ENCODE data around the gene BCL2L14. TPM values are rescaled to one million over a fixed set of nuclear protein-coding genes. Genes with fewer than 3 reads are reported as not detected.
"Not testable (repeated sequence)": the region's sequence is repeated elsewhere in the genome, so short reads cannot be mapped to it uniquely, and the experiment has no call there.

BCL2L14 gene
- polyA plus RNA-seq, 1 donor (not counting 4 experiments of a cell fraction or from before 2014, with no cell fraction given) = not detected

DNA sequence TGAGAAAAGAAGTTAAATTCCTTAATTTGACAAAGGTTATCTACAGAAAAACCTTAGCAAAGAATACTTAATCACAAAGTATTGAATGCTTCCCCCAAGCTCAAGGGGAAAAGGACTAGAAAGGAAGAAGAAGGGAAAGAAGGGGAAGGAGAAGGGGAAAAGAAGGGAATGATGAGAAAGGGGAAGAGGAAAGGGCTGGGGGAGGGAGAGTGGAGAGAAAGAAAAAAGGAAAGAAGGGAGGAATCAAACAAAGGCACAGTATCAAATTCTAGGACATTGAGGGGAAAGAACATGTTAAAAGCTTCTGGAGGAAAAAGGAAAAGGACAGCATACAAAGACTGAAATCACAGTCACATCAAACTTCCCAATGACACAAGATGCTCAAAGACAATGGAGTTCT is 70.3 kb downstream of the BCL2L14 start:
- Histone ChIP-seq H3K27me3 (ENCODE audit: control insufficient read depth, extremely low read depth, insufficient read depth, low read length) (no peaks in the 10 kb centered on the region), H3K4me1 (ENCODE audit: control insufficient read depth, extremely low read depth, insufficient read depth, low read length) (peaks cover 2% of the 10 kb centered on the region), H3K27ac (ENCODE audit: control insufficient read depth, insufficient read depth, low read length) (no peak overlapping the region), H3K36me3 (ENCODE audit: control insufficient read depth in 2 of 2, extremely low read depth in 1 of 2, insufficient read depth in 2 of 2, low read length in 2 of 2) (no peaks in the 10 kb centered on the region), H3K4me3 (ENCODE audit: control insufficient read depth in 2 of 3, extremely low read depth in 1 of 3, insufficient read depth in 2 of 3, low read depth in 1 of 3, low read length in 3 of 3) (no peak overlapping the region), H2AFZ (ENCODE audit: control insufficient read depth, low read length) (no peak overlapping the region), H3K79me2 (ENCODE audit: control insufficient read depth, insufficient read depth, low read length) (no peaks in the 10 kb centered on the region), H3K9ac (ENCODE audit: control insufficient read depth, extremely low read depth, insufficient read depth, low read length) (no peak overlapping the region), H3K9me3 (ENCODE audit: control insufficient read depth, low read depth, low read length) (no peaks in the 10 kb centered on the region), H4K20me1 (ENCODE audit: control insufficient read depth, extremely low read depth, insufficient read depth, low read length) (no peaks in the 10 kb centered on the region), H3K4me2 (ENCODE audit: control insufficient read depth, extremely low read depth, insufficient read depth, low read depth, low read length) (no peak overlapping the region), H3K9me1 (ENCODE audit: control insufficient read depth, extremely low read depth, insufficient read depth, low read length) (no peaks in the 10 kb centered on the region)
- DNase-seq (ENCODE audit: low read depth, low spot score) = no peak
- FAIRE-seq = no peak
- TF ChIP-seq, protein P1, sequence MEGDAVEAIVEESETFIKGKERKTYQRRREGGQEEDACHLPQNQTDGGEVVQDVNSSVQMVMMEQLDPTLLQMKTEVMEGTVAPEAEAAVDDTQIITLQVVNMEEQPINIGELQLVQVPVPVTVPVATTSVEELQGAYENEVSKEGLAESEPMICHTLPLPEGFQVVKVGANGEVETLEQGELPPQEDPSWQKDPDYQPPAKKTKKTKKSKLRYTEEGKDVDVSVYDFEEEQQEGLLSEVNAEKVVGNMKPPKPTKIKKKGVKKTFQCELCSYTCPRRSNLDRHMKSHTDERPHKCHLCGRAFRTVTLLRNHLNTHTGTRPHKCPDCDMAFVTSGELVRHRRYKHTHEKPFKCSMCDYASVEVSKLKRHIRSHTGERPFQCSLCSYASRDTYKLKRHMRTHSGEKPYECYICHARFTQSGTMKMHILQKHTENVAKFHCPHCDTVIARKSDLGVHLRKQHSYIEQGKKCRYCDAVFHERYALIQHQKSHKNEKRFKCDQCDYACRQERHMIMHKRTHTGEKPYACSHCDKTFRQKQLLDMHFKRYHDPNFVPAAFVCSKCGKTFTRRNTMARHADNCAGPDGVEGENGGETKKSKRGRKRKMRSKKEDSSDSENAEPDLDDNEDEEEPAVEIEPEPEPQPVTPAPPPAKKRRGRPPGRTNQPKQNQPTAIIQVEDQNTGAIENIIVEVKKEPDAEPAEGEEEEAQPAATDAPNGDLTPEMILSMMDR (optimal IDR thresholded peaks at IDR 0.05 in 1 of 3, IDR thresholded peaks at IDR 0.05 in 1 of 3, conservative IDR thresholded peaks at IDR 0.05 in 1 of 3; ENCODE audit: extremely low read depth in 1 of 3, insufficient read depth in 2 of 3, low read length in 3 of 3) = no peak
- TF ChIP-seq EZH2 (IDR thresholded peaks at IDR 0.05; ENCODE audit: low read length) = no peak
- dilution Hi-C loops (cut with MboI; ENCODE audit: extremely low pct_ligation_motif_present, low sequenced_read_pairs) = no loop called here

DNA sequence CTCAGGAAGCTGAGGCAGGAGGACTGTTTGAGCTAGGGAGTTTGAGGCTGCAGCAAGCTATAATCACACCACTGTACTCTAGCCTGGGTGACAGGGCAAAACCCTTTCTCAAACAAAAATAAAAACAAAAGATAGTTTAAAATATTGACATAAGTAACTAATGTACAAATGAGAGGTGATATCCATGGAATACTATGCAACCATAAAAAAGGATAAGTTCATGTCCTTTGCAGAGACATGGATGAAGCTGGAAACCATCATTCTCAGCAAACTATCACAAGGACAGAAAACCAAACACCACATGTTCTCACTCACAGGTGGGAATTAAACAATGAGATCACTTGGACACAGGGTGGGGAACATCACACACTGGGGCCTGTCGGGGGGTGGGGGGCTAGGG is 73.8 kb downstream of the BCL2L14 start:
- H3K4me3 ChIP-seq (ENCODE audit: control insufficient read depth in 2 of 3, extremely low read depth in 1 of 3, insufficient read depth in 2 of 3, low read depth in 1 of 3, low read length in 3 of 3); H3K4me1 ChIP-seq (ENCODE audit: control insufficient read depth, extremely low read depth, insufficient read depth, low read length); FAIRE-seq; H3K79me2 ChIP-seq (ENCODE audit: control insufficient read depth, insufficient read depth, low read length); H3K27ac ChIP-seq (ENCODE audit: control insufficient read depth, insufficient read depth, low read length); H3K9me1 ChIP-seq (ENCODE audit: control insufficient read depth, extremely low read depth, insufficient read depth, low read length); H3K9ac ChIP-seq (ENCODE audit: control insufficient read depth, extremely low read depth, insufficient read depth, low read length); H3K4me2 ChIP-seq (ENCODE audit: control insufficient read depth, extremely low read depth, insufficient read depth, low read depth, low read length); H2AFZ ChIP-seq (ENCODE audit: control insufficient read depth, low read length); dilution Hi-C loops (cut with MboI; ENCODE audit: extremely low pct_ligation_motif_present, low sequenced_read_pairs); H3K36me3 ChIP-seq (ENCODE audit: control insufficient read depth in 2 of 2, extremely low read depth in 1 of 2, insufficient read depth in 2 of 2, low read length in 2 of 2); H3K9me3 ChIP-seq (ENCODE audit: control insufficient read depth, low read depth, low read length); H4K20me1 ChIP-seq (ENCODE audit: control insufficient read depth, extremely low read depth, insufficient read depth, low read length); DNase-seq (ENCODE audit: low read depth, low spot score); H3K27me3 ChIP-seq (ENCODE audit: control insufficient read depth, extremely low read depth, insufficient read depth, low read length): not testable (repeated sequence)

- DNase-seq (ENCODE audit: low read depth, low spot score) = no peak
- FAIRE-seq = no peak
- H2AFZ ChIP-seq (ENCODE audit: control insufficient read depth, low read length) = no peak overlapping the region
Measured at GRCh38 chr12:12147111-12147510, 76.4 kb downstream of the BCL2L14 start.

More at GRCh38 chr12:12147111-12147510, 76.4 kb downstream of the BCL2L14 start:
- H3K4me1 ChIP-seq (ENCODE audit: control insufficient read depth, extremely low read depth, insufficient read depth, low read length) = no peaks in the 10 kb centered on the region
- no peaks in the 10 kb centered on the region for H3K9me3 ChIP-seq (ENCODE audit: control insufficient read depth, low read depth, low read length)
- H3K9ac ChIP-seq (ENCODE audit: control insufficient read depth, extremely low read depth, insufficient read depth, low read length) = no peak overlapping the region
- H3K4me2 ChIP-seq (ENCODE audit: control insufficient read depth, extremely low read depth, insufficient read depth, low read depth, low read length) = no peak overlapping the region
- no peaks in the 10 kb centered on the region for H3K79me2 ChIP-seq (ENCODE audit: control insufficient read depth, insufficient read depth, low read length)
- no peak overlapping the region for H3K4me3 ChIP-seq (ENCODE audit: control insufficient read depth in 2 of 3, extremely low read depth in 1 of 3, insufficient read depth in 2 of 3, low read depth in 1 of 3, low read length in 3 of 3)
- TF ChIP-seq, protein P1 (optimal IDR thresholded peaks at IDR 0.05 in 1 of 3, IDR thresholded peaks at IDR 0.05 in 1 of 3, conservative IDR thresholded peaks at IDR 0.05 in 1 of 3; ENCODE audit: extremely low read depth in 1 of 3, insufficient read depth in 2 of 3, low read length in 3 of 3) = no peak
- TF ChIP-seq EZH2 (IDR thresholded peaks at IDR 0.05; ENCODE audit: low read length) = no peak
- no peak overlapping the region for H3K27ac ChIP-seq (ENCODE audit: control insufficient read depth, insufficient read depth, low read length)
- dilution Hi-C loops (cut with MboI; ENCODE audit: extremely low pct_ligation_motif_present, low sequenced_read_pairs) = no loop called here
- no peaks in the 10 kb centered on the region for H3K27me3 ChIP-seq (ENCODE audit: control insufficient read depth, extremely low read depth, insufficient read depth, low read length)
- no peaks in the 10 kb centered on the region for H3K9me1 ChIP-seq (ENCODE audit: control insufficient read depth, extremely low read depth, insufficient read depth, low read length)
- peaks cover 3 to 9% of the 10 kb centered on the region in 2 experiments for H3K36me3 ChIP-seq (ENCODE audit: control insufficient read depth in 2 of 2, extremely low read depth in 1 of 2, insufficient read depth in 2 of 2, low read length in 2 of 2)
- no peaks in the 10 kb centered on the region for H4K20me1 ChIP-seq (ENCODE audit: control insufficient read depth, extremely low read depth, insufficient read depth, low read length)
